Hypothalamus (tissue), 51 donors: ENCODE data around the gene CORO1C.
"Not testable (repeated sequence)": the region's sequence is repeated elsewhere in the genome, so short reads cannot be mapped to it uniquely, and the experiment has no call there.

ENCODE experiments used
- DNase-seq, 51 donors: peaks; one replicate each; lab custom pipeline; 2025; lab: John Stamatoyannopoulos, UW

Gene CORO1C

GRCh38 chr12:108620236-108620879, 111.0 kb downstream of the CORO1C start:
- no peak for DNase-seq

- DNase-seq: no peak
These were observed 111.8 kb downstream of the CORO1C start for GRCh38 chr12:108619369-108620160.

DNA sequence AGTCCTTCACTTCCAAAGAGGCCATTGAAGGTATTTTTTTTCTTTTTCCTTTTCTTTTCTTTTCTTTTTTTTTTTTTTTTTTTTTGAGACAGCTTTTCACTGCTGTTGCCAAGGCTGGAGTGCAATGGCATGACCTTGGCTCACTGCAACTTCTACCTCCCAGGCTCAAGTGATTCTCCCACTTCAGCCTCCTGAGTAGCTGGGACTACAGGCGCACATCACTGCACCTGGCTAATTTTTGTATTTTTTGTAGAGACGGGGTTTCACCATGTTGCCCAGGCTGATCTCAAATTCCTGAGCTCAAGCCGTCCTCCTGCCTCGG, 112.4 kb downstream of the CORO1C start:
- DNase-seq: not testable (repeated sequence)

DNA sequence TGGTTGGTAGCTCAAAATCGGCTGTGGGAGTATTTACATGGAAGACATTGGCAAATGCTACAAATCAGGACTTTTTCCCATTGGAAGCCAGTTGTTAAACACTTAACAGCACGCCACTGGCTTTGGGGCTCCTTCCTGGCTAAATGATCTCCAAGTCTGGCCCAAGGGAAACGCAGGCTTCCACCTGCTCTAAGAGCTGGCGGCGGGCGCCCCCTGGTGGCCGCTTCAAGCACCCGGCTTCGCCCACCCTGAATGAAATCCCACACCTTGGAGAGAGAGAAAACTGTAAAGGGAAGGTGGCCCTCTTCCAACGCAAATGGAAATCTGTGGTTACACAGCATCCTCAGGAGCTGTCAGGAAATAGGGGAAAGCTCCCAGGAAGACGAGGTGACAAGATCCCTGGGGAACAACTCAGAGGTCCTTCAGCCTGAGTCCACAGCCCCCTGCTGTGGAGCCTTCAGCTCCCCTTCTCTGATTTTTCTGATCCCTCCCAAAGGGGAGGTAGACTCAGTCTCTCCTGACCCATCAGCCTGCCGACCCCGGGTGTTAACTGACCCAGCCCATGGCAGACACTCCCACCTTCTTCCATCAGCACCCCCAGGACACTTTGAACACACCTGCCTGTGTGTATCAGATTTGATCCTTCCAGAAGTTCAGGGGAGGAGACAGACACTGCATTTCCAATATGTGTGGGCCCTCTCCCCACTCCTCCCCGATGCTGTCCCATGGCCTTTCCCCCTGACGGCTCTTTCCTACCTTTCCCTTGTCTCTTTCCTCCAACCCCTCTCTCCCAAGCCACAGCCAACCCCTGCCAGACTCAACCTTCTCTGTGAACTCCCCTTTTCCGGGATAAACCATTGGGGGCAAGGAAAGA, 113.0 kb downstream of the CORO1C start:
- DNase-seq: peak in 48 of 51 donors; percentile 14 to 84 (median 54)

DNA sequence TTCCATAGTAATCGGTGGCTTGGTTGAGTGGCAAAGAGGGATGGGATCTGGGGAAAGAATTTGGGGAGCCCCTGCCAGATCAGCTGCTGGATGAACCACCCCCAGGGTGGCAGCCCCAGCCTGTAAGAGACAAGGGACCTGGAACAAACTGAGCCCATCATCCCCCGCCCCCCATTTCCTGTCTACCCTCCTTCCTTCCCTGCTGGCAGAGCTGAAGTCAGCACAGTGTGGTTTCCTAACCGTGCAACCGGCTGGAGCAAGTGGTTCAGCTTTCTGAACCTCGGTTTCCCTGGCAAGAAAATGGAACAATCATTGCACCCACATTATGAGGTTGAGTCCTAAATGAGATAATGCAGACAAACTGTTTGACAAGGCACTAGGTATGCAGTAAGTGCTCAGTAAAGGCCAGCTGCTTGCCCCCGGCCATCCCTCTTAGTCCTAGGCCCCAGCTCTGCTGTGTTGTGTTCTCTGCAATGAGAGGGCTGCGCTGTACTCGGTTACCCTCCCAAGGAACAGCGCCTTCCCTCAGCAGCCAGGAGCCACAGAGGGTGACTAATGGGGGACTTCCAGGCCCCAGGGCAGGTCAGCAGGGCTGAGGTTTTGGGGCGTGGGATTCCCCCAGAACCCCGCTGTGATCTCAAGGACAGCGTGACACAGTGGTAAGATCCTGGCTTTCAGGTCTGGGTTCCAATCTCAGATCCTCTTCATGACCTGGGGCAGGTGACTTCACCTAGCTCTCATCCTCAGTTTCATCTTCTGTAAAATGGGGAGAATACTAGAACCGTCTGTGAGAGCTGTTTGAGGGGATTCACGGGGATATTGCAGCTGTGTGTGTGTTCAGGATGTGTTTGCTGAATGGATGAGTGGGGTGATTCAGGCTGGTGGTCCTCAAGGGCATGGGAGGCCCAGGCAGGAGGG, 114.1 kb downstream of the CORO1C start:
- DNase-seq: peak in 9 of 51 donors; percentile 10 to 35 (median 20)

- no peak for DNase-seq
These were observed 115.0 kb downstream of the CORO1C start for GRCh38 chr12:108616359-108616758.

GRCh38 chr12:108615918-108616317, 115.4 kb downstream of the CORO1C start:
- DNase-seq: no peak

DNA sequence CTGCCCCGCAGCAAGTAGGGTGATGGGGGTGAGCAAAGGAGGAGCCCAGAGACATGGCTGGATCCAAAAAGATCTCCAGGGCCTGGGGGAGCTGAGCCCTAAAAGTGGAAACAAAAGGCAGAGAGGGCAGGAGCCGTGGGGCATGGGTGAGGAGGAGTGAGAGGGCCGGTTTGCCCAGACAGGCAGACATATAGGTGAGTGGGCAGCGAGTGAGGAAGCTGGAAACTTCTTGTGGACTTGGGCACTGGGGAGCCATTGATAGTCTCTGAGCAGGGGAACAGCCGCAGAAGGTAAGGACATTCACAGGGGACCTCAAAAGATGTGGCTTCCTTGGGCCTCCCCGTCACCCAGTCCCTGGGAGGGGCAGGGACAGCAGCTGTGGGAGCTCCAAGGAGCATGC, 116.7 kb downstream of the CORO1C start:
- DNase-seq: no peak

GRCh38 chr12:108614041-108614440, 117.3 kb downstream of the CORO1C start:
- DNase-seq: no peak

DNA sequence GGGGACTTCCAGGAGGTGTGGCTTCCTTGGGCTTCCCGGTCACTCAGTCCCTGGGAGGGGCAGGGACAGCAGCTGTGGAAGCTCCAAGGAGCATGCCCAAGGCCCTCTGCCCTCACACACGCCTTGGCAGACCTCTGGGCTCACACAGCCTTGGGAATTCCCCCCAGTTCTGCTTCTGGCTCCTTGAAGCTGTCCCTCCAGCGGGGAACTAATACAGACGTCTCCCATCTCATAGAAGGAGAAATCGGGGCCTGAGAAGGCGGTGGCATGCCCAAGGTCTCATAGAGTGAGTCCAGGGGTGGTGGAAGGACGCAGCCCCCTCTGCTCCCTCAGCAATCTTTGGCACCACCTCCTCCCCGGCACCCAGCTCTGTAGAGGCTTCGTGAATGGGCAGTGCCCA, 117.8 kb downstream of the CORO1C start:
- DNase-seq: no peak

- no peak for DNase-seq
These were observed 118.5 kb downstream of the CORO1C start for GRCh38 chr12:108612788-108613282.

DNA sequence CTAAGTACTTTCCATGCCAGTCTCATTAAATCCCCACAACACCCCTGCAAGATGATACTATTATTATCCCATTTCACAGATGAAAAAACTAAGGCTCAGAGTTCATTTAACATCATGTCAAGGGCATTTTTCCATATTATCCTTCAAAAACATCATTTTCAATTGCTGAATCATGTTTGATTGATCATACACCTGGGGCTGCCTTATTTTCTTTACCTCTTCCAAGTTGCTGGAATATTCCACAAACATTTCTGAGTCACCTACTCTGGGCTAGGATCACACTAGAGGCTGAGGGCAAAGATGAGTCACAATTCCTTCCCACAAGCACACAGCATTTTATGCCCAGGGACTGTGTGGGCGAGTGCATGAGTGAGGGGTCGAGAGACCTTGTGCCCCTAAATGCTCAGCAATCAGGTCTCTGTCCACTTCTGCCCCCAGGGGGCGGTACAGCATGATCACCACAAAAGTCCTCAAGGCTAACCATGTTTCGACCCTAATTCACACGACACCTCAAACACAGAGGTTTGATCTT, 119.4 kb downstream of the CORO1C start:
- DNase-seq: no peak

DNA sequence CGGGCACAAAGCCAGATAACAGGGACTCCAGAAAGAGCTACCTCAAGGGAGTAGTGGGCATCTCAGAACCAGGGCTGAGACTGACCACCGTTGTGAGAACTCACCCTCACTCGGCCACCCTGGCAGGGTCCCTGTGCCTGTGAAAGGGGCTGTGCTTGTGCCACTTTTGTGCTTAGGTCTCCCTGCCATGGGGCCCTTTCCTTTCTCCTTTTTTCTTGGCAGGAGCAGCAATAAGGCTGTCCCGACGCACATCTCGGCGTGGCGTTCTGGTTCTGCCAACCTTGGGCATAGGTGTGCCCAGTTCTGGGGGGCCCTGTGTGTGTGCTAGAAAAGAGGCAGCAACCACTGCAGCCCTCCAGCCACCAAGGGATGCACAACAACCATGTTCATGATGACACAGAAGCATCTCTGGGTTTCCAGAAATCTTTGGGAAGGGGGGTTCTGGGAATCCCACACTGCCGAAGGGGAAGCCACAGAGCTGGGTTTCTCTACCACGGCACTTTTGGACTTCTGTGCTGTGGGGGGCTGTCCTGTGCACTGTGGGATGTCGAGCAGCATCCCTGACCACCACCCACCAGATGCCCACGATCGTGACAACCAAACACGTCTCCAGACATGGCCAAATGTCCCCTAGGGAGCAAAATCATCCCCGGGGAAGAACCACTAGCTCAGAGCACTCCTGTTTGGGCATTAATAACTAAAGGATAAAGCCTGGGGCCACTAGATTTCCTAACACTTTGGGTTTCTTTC, 120.3 kb downstream of the CORO1C start:
- no peak for DNase-seq

GRCh38 chr12:108610336-108610815, 120.9 kb downstream of the CORO1C start:
- no peak for DNase-seq

- no peak for DNase-seq
These were observed 121.6 kb downstream of the CORO1C start for GRCh38 chr12:108609537-108610335.

GRCh38 chr12:108608616-108609015, 122.7 kb downstream of the CORO1C start:
- no peak for DNase-seq

DNA sequence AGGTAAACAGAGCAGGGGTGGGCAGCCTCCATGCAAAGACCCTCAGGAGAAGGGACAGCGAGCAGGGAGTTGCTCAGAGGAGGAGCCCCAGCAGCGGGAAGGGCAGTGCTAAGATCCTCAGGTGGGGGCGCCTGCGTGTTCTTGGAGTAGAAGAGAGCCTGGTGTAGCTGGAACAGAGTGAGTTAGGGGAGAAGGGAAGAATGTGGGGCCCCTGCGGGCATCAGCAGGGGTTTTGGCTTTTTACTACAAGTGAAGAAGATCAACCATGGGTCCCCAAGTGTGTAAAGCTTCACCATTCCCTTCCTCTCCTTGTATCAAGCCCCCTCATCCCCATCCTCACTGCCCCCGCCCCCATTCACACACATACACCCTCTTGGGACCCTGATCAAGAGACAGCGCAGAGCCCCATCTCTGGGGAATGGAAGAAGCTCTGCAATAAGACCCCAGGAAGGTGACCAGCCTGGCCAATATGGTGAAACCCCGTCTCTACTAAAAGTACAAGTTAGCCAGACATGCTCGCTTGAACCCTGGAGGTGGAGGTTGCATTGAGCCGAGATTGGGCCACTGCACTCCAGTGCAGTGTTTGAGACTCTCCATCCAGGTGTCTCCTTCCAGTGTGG, 123.2 kb downstream of the CORO1C start:
- no peak for DNase-seq

- no peak for DNase-seq
These were observed 124.8 kb downstream of the CORO1C start for GRCh38 chr12:108606492-108606891.
